Coronary artery (tissue), 2 donors: Measurements from ENCODE around the gene PDCD10.

Experiments
- DNase-seq: peaks from one replicate; pipeline ENCODE4 v3.0.0-alpha.2; 2017; ENCODE audit warnings: low spot score
- H3K27ac ChIP-seq, 2 donors: fragments of 200-600 bp; sonication (generic); one replicate each; pipeline ENCODE4 v1.5.1; 2016 to 2019
- H3K4me3 ChIP-seq: fragments of 200-600 bp; sonication (generic); 2 replicates; pipeline ENCODE4 v1.5.1; 2016; ENCODE audit warnings: mild to moderate bottlenecking, moderate library complexity
- TF ChIP-seq, protein P1 (sequence below): fragments of 200-600 bp; sonication (generic); IDR thresholded peaks from one replicate; pipeline ENCODE4 v1.5.1; 2019; ENCODE audit warnings: antibody characterized with exemption

PDCD10 gene

GRCh38 chr3:167743799-167744198 is 9.1 kb upstream of the PDCD10 start:
- Histone ChIP-seq H3K27ac (no peak overlapping the region), H3K4me3 (no peak overlapping the region)
- no peak for DNase-seq
- TF ChIP-seq, protein P1, sequence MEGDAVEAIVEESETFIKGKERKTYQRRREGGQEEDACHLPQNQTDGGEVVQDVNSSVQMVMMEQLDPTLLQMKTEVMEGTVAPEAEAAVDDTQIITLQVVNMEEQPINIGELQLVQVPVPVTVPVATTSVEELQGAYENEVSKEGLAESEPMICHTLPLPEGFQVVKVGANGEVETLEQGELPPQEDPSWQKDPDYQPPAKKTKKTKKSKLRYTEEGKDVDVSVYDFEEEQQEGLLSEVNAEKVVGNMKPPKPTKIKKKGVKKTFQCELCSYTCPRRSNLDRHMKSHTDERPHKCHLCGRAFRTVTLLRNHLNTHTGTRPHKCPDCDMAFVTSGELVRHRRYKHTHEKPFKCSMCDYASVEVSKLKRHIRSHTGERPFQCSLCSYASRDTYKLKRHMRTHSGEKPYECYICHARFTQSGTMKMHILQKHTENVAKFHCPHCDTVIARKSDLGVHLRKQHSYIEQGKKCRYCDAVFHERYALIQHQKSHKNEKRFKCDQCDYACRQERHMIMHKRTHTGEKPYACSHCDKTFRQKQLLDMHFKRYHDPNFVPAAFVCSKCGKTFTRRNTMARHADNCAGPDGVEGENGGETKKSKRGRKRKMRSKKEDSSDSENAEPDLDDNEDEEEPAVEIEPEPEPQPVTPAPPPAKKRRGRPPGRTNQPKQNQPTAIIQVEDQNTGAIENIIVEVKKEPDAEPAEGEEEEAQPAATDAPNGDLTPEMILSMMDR: no peak

- TF ChIP-seq, protein P1: no peak
- no peak overlapping the region for H3K27ac ChIP-seq
- H3K4me3 ChIP-seq: no peak overlapping the region
- no peak for DNase-seq
Observed at GRCh38 chr3:167742338-167742737, 7.6 kb upstream of the PDCD10 start.

- TF ChIP-seq, protein P1: no peak
- no peak for DNase-seq
- no peak overlapping the region for H3K27ac ChIP-seq
- H3K4me3 ChIP-seq: no peak overlapping the region
Observed at GRCh38 chr3:167740961-167741587, 6.4 kb upstream of the PDCD10 start.

GRCh38 chr3:167739190-167739810 is 4.6 kb upstream of the PDCD10 start:
- TF ChIP-seq, protein P1: no peak
- H3K4me3 ChIP-seq: no peak overlapping the region
- H3K27ac ChIP-seq: no peak overlapping the region
- no peak for DNase-seq

GRCh38 chr3:167738037-167738436 is 3.3 kb upstream of the PDCD10 start:
- DNase-seq: no peak
- TF ChIP-seq, protein P1: no peak
- H3K4me3 ChIP-seq: no peak overlapping the region
- no peak overlapping the region for H3K27ac ChIP-seq

- Histone ChIP-seq H3K4me3 (no peak overlapping the region), H3K27ac (no peak overlapping the region)
- TF ChIP-seq, protein P1: no peak
- DNase-seq: no peak
Observed at GRCh38 chr3:167736997-167737396, 2.3 kb upstream of the PDCD10 start.

DNA sequence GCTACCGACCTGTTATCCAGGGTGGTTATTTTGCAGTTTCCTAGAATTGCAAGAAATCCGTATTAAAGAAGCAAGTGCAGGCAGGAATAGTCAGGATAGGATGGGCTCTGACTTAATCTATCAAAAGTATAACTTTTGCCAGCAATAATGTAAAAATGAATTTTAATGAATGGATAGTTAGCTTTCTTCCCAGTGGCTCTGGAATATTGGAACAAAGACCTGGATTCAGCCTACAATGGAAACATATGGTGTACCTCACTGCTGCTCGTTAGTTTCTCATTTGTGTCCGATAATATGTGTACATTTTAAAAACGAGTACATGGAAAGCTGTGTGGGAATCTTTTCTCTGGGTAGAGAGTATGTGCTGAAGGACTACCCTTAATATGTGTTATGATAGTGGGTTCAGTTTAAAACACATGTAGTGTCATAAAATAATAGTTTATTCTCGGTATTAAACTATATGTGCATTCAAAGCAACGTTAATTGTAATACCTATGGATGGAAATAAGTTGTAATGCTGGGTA is 1.6 kb upstream of the PDCD10 start:
- no peak for DNase-seq
- TF ChIP-seq, protein P1: no peak
- Histone ChIP-seq H3K4me3 (peak overlapping the region; percentile 83), H3K27ac (no peak overlapping the region)
